Right lobe of liver (tissue), 4 donors: ENCODE data around the gene BTG1.

Source experiments
- POLR2A ChIP-seq: fragments of 450-650 bp; IDR thresholded peaks from one replicate; pipeline ENCODE4 v1.6.1; 2017; ENCODE audit warnings: antibody characterized with exemption, mild to moderate bottlenecking
- TF ChIP-seq, protein P1 (sequence below), 4 donors: fragments of 200-600 bp in 3 of 4; fragments of 450-650 bp in 1 of 4; IDR thresholded peaks; one replicate each; pipeline versions ENCODE4 v1.5.1 to v1.8.0; 2016 to 2022; ENCODE audit warnings: antibody characterized with exemption in 4 of 4, mild to moderate bottlenecking in 2 of 4
- donor health status: DM: no; HTN: no; CAD: no.
- donor health status: DM: no; HTN: no; CAD: no.
- donor health status: DM: no; HTN: yes; CAD: no.

DNA sequence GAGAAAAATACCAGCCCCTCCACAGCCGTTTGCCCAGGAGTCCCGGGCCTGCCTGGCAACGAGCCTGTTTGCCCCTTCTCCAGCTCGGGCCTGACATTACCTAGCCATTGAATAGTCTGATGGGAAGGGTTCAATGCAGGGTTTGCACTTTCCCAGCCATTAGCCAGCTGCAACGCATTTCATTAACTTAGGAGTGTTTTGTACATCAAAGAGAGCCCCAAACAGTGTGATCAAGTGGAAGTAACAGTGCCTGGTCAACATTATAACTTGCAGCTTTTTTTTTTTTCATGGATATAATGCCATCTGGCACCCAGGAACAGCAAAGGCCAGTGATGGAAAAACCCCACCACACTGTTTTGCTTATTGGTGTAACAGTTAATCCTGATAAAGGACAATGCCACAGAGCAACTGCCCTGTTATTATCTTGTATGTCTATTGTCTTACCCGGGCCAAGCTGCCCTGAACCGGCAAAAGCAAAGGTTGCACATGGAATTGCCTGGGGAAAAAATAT, 38.0 kb downstream of the BTG1 start:
- TF ChIP-seq POLR2A, result no peak
- TF ChIP-seq, protein P1, sequence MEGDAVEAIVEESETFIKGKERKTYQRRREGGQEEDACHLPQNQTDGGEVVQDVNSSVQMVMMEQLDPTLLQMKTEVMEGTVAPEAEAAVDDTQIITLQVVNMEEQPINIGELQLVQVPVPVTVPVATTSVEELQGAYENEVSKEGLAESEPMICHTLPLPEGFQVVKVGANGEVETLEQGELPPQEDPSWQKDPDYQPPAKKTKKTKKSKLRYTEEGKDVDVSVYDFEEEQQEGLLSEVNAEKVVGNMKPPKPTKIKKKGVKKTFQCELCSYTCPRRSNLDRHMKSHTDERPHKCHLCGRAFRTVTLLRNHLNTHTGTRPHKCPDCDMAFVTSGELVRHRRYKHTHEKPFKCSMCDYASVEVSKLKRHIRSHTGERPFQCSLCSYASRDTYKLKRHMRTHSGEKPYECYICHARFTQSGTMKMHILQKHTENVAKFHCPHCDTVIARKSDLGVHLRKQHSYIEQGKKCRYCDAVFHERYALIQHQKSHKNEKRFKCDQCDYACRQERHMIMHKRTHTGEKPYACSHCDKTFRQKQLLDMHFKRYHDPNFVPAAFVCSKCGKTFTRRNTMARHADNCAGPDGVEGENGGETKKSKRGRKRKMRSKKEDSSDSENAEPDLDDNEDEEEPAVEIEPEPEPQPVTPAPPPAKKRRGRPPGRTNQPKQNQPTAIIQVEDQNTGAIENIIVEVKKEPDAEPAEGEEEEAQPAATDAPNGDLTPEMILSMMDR (IDR thresholded peaks at IDR 0.05), result no peak
